Measurements from ENCODE around the gene BNIP3.

GRCh38 chr10:131998050-131998844, 16.5 kb upstream of the BNIP3 start:
- TF ChIP-seq POLR2AphosphoS5 (IDR thresholded peaks at IDR 0.05), result no peak
- TF ChIP-seq, protein P1, sequence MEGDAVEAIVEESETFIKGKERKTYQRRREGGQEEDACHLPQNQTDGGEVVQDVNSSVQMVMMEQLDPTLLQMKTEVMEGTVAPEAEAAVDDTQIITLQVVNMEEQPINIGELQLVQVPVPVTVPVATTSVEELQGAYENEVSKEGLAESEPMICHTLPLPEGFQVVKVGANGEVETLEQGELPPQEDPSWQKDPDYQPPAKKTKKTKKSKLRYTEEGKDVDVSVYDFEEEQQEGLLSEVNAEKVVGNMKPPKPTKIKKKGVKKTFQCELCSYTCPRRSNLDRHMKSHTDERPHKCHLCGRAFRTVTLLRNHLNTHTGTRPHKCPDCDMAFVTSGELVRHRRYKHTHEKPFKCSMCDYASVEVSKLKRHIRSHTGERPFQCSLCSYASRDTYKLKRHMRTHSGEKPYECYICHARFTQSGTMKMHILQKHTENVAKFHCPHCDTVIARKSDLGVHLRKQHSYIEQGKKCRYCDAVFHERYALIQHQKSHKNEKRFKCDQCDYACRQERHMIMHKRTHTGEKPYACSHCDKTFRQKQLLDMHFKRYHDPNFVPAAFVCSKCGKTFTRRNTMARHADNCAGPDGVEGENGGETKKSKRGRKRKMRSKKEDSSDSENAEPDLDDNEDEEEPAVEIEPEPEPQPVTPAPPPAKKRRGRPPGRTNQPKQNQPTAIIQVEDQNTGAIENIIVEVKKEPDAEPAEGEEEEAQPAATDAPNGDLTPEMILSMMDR (IDR thresholded peaks at IDR 0.05), result no peak
- TF ChIP-seq EP300 (IDR thresholded peaks at IDR 0.05), result no peak

All from suprapubic skin (tissue), 4 donors.